ENCODE results near the gene TRIP13. TPM values are rescaled to one million over a fixed set of nuclear protein-coding genes. Genes with fewer than 3 reads are reported as not detected.

TRIP13 gene
- total RNA-seq, 1 experiment from 2014 or later: 67.2 TPM

GRCh38 chr5:958701-959571 is 66.3 kb downstream of the TRIP13 start:
- in situ Hi-C loops (cut with HindIII; ENCODE audit: low sequenced_read_pairs): no loop called here
- no peak for DNase-seq (ENCODE audit: low spot score)

DNA sequence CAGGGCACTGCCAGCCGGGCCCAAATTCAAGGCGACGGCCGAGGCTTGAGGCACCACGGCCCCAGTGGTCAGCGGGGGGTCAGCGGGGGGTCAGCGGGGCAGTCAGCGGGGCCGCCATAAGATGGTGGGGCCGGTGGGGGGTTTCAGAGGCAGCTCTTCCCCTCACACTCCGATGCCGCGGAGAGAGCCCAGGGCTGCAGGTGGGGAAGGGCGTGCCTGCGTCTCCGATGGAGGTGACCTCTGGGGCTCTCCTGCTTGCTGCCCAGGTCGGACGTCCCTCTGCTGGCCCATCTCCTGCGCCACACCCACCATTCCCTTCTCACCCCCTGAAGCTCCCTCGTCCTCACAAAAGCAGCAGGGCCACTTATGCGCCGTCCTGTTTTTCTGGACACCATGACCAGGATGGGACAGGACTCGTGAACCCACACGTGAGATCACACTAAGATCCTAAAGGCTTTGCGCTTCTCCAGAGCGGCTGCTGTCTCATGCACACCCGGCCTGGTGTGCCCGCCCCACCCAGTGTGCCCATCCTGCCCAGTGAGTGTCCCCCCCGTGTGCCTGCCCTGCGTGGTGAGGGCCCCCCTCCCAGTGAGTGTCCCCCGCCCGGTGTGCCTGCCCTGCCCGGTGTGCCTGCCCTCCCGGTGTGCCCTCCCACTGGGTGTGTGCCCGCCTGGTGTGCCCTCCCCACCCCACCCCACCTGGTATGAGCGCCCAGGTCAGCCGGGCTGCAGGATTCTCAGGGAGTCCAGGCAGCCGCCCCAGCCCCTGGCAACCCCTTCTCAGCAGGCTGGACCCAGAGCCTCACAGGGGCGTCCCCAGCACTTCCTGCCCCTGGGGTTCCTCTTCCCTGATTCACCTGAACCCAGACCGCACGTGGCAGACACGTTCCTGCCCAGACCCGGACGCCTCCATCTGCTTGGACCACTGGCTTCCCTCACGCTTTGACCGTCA is 67.2 kb downstream of the TRIP13 start:
- DNase-seq (ENCODE audit: low spot score): no peak
- in situ Hi-C loops (cut with HindIII; ENCODE audit: low sequenced_read_pairs): no loop called here

DNA sequence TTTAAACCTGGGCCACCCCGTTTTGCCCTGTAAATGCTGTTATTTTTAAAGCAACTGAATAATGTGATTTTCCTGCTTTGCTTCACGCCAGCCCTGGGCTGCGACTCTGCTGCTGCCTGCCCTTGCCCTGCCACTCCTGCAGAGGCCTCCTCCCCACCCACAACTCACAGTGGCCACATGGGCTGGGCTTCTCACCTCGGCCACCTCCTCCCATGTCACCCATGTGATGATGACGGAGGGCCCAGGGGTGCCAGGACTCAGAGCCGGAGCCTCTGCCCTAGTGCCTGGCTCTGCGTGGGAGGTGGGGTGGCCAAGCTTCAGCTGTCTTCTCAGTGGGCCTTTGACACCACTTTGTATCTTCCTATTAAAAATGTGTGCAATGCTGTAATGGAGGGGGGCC is 67.9 kb downstream of the TRIP13 start:
- no peak for DNase-seq (ENCODE audit: low spot score)
- in situ Hi-C loops (cut with HindIII; ENCODE audit: low sequenced_read_pairs): no loop called here

GRCh38 chr5:961002-961710 is 68.5 kb downstream of the TRIP13 start:
- no peak for DNase-seq (ENCODE audit: low spot score)
- in situ Hi-C loops (cut with HindIII; ENCODE audit: low sequenced_read_pairs): no loop called here

DNA sequence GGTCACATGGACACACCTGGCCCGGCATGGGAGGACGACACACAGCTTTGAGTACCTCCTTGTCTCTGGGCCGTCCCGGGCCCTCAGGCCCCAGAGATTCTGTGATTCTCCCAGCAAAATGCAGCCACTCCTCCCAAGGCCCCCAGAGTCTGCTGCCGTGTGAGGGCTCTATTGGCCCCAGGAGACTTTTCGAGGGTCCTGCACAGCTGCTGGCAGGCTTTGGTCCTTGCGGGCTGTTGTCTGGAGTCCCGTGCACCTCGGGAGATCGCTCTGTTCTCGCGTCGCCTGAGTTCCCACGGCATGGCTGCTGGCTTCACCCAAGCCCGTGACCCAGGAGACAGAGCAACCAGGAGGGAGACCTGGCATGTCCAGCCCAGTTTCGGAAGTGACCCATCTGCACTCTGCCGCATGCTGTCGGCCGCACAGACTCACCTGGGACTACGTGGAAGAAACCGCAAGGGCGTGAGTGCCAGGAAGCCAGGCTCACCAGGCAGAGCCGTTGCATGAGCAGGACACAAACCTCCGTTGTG is 69.1 kb downstream of the TRIP13 start:
- in situ Hi-C loops (cut with HindIII; ENCODE audit: low sequenced_read_pairs): no loop called here
- no peak for DNase-seq (ENCODE audit: low spot score)

DNA sequence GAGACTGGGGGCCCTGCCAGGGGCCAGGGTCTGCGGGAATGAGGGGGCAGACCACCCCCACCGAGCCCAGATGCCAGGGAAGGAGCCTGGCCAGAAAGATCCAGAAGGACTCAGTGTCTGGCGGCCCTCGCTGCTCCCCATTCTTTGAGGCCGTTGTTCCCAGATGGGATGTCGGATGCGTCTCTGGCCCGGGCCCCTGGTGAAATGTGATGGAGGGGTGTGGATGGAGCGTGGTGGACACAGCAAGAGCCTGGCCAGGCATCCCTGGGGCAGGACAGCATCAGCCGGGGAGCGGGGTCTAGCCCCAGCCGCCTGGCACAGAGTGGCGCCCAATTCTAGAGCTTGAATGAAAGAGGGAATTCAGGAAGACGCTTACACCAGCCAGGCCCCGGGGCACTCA is 69.7 kb downstream of the TRIP13 start:
- no peak for DNase-seq (ENCODE audit: low spot score)
- in situ Hi-C loops (cut with HindIII; ENCODE audit: low sequenced_read_pairs): no loop called here

GRCh38 chr5:962801-963200 is 70.1 kb downstream of the TRIP13 start:
- no peak for DNase-seq (ENCODE audit: low spot score)

GRCh38 chr5:963310-963672 is 70.6 kb downstream of the TRIP13 start:
- in situ Hi-C loops (cut with HindIII; ENCODE audit: low sequenced_read_pairs): no loop called here
- DNase-seq (ENCODE audit: low spot score): no peak

More at GRCh38 chr5:962801-963200, 70.1 kb downstream of the TRIP13 start:
- in situ Hi-C loops (cut with HindIII; ENCODE audit: low sequenced_read_pairs): no loop called here

DNA sequence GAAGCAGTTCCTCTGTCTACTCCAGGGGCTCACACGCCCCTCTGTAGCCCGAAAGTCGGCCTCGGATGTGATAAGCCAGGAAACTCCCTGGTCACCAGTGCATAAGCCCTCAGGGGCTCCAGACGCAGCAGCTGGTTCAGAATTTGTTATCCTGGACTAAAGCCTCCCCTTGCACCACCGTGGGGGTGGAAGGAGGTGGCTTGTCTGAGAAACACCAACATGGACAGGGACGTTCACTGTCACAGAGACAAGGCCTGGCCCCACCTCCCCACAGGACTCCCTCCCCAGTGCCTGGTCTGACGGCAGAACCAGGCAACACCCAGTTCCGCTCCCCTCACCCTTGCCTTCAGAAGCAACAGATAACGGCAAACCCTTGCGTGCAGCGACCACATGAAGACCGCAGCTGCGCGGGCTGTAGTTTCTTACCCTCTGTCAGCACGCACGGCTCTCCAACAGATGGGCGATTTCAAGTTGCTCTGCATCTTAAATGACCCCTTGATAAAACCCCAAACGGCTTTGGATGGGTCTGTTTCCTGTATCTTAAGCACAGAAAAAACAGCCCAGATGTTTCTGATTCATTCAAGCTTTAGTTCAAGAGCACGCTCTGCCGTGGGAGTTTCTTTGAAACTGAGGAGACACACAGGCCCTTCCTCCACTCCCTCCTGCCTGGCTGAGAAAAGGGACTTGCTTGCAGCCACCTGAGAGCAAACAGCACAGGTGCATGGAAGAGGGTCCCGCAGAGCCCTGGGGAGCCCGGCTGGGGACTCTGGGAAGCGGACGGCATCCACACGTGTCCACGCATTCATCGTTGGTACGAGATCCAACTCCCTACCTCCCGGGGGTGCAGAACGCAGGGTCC is 71.2 kb downstream of the TRIP13 start:
- no peak for DNase-seq (ENCODE audit: low spot score)
- in situ Hi-C loops (cut with HindIII; ENCODE audit: low sequenced_read_pairs): no loop called here

DNA sequence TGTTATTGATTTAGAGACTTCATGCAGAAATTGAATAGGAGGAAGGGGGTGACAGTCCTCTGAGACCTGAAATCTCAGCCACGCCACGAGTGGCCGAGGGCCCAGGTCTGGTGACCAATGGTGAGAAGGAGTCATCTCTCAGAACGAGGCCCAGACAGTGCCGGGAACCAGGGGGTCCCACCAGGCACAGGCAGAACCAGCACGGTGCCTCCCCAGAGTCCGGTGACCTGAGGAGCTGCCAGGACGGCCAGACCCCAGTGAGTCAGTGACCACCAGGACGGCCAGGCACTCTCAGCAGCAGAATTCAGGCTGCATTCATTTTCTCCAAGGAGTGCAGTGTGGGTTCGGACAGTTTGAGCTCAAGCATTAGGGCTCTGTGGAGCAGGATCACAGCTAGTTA is 72.1 kb downstream of the TRIP13 start:
- DNase-seq (ENCODE audit: low spot score): no peak
- in situ Hi-C loops (cut with HindIII; ENCODE audit: low sequenced_read_pairs): no loop called here

DNA sequence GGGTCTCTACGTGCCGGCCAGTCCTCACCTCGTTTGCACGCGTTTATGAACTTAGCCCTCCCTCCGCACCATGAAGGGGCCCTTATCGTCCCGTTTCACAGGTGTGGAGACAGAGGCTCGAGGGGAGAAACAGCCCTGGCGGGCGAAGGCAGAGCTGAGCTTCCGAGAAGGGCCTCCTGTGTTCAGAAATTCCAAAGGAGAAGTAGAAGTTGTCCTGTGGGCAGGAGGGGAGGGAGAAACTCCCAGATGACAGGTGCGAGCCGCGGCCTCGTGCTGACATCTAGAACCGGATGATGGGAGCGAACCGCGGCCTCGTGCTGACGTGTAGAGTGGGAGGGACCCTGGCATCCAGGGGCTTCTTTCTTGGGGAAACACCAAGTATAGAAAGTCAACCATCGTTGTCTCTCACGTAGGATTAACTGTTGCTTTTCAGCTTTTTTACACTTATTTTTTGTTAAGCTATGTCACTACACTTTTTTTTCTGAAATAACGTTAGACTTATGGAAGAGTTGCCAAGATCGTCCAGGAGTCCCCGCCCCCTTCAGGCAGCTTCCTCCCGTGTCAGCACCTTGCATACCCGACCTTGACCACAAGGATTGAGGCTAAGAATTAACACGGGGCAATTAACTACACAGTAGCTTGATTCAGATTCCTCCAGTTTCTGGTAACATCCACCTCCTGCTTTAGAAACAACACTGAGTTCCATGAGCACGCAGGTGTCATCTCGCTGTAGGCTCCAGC is 73.1 kb downstream of the TRIP13 start:
- no peak for DNase-seq (ENCODE audit: low spot score)
- in situ Hi-C loops (cut with HindIII; ENCODE audit: low sequenced_read_pairs): no loop called here

DNA sequence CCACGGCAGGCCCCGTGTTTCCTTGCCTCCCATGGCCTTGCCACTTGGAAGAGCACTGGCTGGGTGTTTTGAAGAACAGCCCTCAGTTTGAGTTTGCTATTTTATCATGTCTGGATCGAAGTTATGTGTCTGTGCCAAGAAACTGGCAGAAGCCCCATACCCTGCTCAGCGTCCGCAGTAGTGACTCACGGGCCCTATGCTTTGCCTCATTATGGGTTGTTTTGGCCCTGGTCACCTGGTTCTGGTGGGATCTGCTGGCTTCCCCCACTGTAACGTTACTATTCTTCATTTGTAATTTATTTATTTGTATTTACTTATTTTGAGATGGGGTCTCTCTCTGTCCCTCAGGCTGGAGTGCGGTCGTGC is 73.6 kb downstream of the TRIP13 start:
- no peak for DNase-seq (ENCODE audit: low spot score)
- in situ Hi-C loops (cut with HindIII; ENCODE audit: low sequenced_read_pairs): no loop called here

DNA sequence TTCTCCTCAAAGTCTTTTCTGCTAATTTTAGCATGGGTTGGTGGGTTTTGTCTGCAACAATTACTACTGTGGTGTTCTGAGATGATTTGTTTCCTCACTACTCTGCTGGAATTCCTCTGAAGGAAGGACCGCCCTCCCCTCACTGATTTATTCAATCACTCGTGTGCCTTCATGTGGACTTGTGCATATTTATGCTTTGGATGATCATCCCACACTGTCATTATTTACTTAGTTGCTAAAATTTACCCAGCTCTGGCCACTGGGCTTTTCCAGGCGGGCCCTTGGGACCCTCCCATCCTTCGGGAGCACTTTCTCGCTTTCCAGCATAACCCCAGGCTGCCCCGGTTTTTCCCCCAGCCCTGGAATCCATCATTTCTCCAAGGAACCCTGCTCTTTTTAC is 74.3 kb downstream of the TRIP13 start:
- in situ Hi-C loops (cut with HindIII; ENCODE audit: low sequenced_read_pairs): no loop called here
- DNase-seq (ENCODE audit: low spot score): no peak

Other genes starting within 250 kb of the TRIP13 start
- gene TPPP, start 199.5 kb upstream of the TRIP13 start, total RNA-seq (2014; rRNA removed; shearing (Covaris generic)): 0.62 and 1.2 TPM in 2 replicates
- 0.31 TPM in 1 of 2 replicates, not detected in the other for gene ZDHHC11B, start 108.2 kb upstream of the TRIP13 start, total RNA-seq (2014; rRNA removed; shearing (Covaris generic))
- 5.4 and 6.0 TPM in 2 replicates for gene ZDHHC11, start 41.9 kb upstream of the TRIP13 start, total RNA-seq (2014; rRNA removed; shearing (Covaris generic))
- gene BRD9, start 83 bp upstream of the TRIP13 start, total RNA-seq (2014; rRNA removed; shearing (Covaris generic)): 47.8 and 68.7 TPM in 2 replicates
- 2.1 and 6.0 TPM in 2 replicates for gene NKD2, start 115.9 kb downstream of the TRIP13 start, total RNA-seq (2014; rRNA removed; shearing (Covaris generic))
- gene SLC12A7, start 219.2 kb downstream of the TRIP13 start, total RNA-seq (2014; rRNA removed; shearing (Covaris generic)): 16.4 and 22.5 TPM in 2 replicates